Measurements from ENCODE around the gene AFDN.

Gene AFDN

DNA sequence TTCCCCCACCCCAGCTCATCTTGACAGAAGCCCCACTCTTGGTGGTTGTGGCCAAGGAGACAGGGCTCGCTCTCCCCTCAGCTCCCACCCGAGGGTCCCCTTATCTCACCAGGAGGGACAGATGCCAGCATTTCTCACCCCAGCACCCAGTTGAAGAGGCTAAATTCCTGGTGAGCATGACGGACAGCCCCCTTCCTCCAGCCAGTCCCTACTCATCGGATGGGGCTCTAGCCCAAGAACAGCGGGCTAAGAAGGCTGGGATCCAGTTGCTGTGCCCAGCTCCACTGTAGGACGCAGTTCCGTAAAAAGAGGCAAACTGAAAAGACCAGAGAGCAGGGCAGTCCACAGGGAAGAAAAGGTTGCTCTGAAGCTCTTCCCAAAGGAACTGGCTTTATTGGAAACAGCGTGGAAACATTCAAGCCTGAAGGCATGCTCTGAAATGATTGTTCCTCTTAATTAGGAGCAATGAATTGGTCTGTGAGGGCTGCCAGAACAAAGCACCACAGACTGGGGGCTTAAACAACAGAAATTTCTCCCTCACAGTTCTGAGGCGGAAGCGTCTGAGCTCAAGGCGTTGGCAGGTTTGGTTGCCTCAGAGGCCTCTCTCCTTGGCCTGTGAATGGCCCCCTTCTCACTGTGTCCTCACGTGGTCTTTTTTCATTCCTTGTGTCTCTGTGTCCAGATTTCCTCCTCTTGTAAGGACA, 152.9 kb downstream of the AFDN start:
- no peak for DNase-seq (ENCODE audit: low read depth in 3 of 3)

DNA sequence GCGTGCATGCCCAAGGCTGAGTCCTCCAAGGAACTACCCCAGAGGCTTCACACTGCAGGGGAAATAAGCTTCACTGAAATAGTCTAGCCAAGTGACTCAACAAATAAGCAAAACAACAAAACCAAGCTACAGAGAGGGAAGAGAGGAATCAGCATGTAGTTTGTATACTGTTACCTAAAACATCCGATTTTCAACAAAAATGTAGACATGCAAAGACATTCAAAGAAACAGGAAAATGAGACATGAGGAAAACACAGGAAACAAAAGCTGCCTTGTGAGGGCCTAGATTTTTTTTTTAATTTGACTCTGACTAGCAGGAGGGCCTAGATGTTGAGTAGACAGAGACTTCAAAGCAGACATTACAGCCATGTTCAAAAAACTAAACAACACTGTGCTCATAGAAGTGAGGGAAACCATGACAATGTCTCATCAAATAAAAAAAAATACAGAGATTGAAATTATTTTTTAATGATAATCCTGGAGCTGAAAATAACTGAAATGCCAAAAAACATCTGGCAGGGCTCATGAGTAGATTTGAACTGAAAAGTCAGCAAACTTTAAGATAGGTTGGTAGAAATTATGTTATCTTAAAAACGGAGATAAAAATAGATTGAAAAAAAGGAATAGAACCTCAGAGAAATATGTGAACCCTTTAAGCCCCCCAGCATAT, 154.3 kb downstream of the AFDN start:
- no peak for DNase-seq (ENCODE audit: low read depth in 3 of 3)

DNA sequence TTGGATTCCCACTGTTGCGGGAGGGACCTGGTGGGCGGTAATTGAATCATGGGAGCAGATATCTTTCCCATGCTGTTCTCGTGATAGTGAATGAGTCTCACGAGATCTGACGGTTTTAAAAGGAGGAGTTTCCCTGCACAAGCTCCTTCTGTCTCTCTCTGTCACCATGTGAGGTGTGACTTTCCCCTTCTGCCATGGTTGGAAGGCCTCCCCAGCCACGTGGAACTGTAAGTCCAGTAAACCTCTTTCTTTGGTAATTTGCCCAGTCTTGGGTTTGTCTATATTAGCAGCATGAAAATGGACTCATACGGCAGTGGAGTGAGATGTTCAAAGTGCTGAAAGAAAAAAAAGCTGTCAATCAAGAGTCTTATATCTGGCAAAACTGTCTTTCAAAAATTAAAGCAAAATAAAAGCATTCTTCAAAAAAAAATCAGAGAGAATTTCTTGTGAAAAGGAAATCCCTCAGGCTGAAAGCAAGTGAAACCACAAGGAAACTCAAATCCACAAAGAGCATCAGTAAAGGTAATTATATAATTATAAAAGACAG, 155.3 kb downstream of the AFDN start:
- no peak for DNase-seq (ENCODE audit: low read depth in 3 of 3)

DNA sequence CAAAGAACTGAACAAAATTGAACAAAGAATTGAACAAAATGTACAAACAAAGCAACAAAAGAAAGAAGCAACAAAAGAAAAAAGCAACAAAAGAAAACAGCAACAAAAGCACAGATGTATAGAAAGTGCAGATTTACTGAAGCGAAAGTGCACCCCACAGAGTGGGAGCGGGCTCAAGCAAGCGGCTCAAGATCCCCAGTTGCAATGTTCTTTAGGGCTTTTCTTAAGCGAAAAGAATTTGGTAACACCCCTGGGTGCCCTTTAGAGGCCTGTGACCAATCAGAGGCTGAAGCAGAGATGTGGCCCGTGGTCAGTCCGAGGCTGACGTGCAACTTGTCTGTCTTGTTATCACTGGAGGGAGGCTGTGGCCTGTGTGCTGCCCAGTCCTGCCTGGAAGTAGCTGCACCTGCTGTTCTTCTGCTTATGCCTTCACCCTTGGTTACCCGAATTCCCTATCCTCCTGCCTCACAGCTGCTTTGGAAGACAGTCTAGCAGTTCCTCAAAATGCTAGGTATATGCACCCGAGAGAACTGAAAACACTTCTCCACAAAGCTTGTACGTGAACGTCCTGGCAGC, 157.5 kb downstream of the AFDN start:
- DNase-seq (ENCODE audit: low read depth in 3 of 3): no peak

DNA sequence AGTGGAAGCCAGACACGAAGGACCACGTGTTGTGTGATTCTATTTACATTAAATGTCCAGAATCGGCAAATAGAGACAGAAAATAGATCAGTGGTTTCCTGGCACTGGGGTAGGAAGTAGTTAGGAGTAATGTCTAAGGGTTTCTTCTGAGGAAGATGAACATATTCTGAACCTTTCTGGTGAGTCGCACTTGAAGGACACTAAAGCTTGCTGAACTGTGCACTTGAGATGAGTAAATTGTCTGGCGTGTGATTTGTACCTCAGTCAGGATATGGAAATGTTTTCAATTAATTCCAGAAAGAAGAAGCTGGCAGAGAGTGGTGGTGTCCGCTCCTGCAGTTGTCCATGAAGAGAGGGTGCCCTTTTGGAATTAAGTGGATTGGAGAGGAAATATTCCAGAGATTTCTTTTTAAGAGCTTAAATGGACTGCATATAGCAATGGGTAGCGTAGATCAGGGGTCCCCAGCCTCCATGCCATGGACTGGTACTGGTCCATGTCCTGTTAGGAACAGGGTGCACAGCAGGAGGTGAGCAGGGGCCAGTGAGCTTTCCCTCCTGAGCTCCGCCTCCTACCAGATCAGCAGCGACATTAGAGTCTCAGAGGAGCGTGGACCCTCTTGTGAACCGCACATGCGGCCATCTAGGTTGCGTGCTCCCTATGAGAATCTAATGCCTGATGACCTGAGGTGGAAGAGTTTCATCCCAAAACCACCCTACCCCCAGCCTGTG, 158.3 kb downstream of the AFDN start:
- no peak for DNase-seq (ENCODE audit: low read depth in 3 of 3)

DNA sequence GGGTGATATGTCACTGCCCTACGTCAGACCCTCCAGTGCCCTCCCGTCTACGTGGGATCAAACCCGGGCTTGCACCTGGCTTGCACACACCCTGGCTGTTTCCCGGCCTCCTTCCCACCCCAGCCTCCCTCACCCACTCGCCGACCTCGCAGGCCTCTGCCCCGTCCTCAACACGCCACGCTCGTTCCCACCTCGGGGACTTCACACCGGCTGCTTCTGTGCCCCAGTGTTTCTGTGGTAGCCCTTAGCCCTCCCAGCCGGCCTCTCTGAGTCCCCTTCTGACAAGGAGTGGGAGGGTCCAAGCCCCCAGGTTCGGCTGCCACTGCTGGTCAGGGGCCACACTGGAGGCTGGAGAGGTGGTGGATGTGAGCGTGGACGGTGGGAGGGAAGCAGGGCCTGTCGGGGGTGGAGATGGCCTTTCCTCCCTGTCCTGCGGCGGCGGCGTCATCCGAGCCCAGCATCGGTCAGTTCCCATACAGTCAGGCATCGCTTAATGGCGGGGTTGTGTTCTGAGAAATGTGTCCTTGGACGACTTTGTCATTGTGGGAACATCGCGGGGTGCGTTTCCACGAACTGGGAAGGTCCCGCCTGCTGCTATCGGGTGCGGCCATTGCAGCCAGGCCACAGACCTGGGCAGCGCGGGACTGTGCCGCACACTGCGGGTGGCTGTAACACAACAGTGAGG, 159.3 kb downstream of the AFDN start:
- DNase-seq (ENCODE audit: low read depth in 3 of 3): no peak

DNA sequence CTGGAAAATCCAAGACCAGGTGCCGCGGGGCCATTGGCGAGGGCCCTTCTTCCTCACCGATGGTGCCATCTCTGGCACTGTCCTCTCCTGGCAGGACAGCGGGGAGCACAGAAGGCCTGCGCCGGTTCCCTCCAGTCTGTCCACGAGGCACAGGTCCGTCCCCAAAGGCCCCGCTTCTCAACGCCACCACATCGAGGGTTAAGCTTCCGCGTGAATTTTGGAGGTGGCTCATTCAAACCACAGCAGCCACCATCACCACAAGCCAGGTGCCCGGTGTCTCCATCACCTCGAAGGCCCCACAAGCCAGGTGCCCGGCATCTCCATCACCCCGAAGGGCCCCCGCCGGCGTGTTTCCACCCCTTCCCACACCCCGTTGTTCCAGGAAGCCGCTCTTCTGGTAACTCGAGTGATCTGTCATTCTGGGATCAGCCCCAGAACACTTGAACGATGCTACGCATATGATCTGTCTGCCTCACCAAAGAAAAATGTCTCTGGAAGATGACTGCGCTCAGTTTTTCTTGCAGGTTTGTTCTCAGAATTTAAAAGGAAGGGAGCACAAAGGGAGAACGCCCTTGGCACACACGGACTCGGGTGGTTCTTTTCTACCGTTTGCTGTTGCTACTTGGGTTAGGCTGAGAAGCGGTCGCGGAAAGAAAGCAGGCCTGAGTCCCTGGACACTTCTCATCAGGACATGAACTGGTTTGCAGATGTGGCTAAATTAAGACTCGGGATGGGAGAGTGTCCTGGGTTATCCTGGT, 160.9 kb downstream of the AFDN start:
- no peak for DNase-seq (ENCODE audit: low read depth in 3 of 3)

DNA sequence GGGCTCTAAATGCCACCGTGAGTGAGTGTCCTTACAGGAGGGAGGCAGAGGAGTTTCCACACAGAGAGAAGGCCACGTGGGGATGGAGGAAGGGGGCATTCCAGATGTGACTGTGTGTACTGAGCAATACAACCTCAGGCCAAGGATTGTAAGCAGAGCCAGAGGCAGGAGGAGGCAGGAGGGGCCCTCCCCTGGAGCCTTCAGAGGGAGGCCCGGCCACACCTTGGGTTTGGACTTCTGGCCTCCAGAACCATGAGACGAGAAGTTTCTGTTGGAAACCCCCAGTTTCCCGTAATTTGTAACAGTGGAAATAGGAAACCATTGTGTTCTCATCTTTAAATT, 161.4 kb downstream of the AFDN start:
- DNase-seq (ENCODE audit: low read depth in 3 of 3): no peak

DNA sequence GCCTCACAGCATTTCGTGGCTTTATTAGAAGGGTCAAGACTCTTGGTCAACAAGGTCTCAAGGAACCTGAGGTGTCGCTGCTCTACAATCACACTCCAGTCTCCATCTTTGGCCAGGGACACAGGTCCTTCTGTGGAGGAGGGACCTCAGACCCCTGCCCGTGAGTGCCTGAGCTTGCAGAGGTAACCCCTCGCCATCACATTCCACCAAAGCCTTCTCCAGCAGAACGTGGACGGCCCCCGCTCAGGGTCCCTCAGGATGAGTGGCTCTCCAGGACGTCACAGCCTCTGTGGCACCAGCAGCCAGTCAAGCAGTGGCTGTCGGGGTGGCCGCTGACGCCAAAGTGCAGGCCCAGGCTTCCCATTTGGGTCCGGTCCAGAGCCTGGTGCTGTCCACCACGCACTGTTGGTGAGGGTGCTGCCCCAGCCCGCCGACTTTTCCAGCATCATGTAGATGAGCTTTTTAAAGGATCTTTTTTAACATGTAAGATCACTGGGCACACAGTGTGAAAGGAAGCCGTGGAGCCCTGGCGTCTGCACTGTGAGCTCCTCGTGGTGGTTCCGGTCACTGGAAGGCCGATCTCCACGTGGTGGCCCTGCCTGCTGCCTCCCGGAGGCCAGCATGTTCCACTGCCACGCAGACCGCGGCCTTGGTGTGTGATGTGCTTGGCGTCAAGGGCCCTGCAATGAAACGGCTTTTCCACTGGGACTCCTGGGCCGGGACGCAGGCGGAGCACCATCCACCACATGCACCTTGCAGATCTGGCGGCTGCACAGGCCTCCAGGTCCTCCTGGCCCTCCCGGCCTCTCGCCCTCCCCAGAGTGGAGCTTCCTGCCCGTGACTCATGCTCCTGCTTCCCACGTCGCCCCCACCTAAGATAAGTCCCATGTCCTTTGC, 162.5 kb downstream of the AFDN start:
- DNase-seq (ENCODE audit: low read depth in 3 of 3): no peak

DNA sequence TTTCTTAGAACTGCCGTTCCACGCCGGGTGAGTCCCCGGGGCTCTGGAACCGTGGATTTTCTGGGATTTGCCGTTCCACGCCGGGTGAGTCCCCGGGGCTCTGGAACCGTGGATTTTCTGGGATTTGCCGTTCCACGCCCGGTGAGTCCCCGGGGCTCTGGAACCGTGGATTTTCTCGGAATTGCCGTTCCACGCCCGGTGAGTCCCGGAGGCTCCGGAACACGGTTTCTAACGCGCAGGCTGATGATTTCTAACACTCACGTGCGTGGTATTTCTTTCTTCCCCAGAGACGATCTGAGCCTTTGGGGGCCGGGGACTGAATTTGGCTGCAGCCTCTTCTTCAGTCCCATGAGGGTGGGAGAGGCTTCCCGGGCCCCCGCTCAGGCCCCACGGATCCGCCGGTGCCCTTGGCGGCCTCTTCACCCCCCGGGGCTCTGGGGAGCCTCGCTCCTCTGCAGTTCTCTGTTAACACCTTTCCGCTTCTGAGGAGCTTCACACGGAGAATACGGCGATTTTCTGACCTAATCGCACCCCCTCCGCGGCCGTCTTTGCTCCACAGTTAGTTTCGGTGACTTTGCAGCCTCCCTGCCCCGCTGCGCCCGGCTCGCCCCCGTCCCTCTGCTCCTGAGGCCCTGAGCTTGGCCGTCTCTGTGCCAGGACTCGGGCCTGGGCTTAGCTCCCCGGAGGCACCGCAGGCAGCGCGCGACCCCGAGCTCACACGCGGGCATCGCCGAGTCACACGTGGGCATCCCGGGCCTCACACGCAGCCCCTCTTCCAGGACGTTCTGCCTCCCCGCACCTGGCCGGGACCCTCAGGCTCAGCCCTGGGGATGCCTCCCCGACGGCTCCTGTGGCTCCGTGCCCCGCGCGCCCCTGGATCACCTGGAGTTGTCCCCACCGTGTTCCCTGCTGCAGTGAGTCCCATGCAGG, 163.6 kb downstream of the AFDN start:
- DNase-seq (ENCODE audit: low read depth in 3 of 3): no peak

DNA sequence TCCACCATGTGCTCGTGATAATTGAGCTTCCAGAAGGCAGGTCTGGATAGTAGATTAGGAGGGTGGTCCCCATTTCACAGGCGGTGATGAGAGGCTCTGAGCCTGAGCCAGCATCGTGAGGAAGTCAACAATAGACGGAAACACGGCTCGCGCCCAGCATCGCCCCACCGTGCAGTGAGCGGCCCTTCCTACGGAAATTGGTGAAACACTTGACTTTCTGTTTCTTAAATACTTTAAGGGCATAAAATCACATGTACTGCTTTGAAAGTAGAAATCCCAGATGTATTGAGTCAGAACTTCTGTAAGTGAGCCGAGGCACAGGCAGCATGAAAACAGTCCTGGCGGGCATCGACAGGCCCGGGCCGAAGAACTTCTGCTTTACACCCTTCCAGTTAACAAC, 166.5 kb downstream of the AFDN start:
- no peak for DNase-seq (ENCODE audit: low read depth in 3 of 3)

DNA sequence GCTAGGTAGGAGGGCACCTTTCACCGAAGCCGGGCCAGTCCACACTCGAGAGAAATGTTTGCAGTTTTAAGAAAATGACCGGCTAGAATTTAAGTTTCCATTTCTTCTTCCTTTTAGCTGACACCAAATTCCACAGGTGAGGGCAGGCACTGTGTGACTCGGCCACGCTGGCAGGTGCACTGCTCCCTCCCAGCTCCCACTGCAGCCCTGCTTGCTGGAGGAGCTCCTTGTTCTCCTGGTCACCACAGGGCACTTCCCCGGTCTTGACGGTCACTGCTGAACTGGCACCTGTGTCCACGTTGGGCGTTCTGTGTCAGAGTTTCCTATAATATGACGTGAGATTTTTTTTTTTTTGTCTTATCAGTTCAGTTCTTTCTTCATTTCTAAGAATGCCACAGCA, 167.1 kb downstream of the AFDN start:
- DNase-seq (ENCODE audit: low read depth in 3 of 3): no peak

DNA sequence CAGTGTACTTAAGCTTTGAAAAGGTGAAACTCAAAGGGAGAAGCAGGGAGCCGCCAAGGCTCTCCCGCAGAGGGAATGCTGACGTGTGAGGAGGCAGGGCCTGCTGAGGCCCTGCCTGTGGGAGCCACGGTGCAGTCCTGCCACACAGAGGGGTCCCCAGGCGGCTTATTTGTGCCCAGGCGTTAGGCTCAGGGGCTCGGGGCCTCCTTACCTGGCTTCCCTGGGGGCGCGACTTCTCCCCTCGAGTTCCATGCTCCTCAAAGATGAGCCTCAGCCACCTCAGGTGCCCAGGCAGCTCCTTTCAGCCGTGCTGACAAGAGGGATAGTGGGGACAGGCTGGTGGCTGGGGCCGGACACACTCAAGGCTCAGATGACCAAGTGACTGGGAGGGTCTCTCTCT, 168.6 kb downstream of the AFDN start:
- no peak for DNase-seq (ENCODE audit: low read depth in 3 of 3)

DNA sequence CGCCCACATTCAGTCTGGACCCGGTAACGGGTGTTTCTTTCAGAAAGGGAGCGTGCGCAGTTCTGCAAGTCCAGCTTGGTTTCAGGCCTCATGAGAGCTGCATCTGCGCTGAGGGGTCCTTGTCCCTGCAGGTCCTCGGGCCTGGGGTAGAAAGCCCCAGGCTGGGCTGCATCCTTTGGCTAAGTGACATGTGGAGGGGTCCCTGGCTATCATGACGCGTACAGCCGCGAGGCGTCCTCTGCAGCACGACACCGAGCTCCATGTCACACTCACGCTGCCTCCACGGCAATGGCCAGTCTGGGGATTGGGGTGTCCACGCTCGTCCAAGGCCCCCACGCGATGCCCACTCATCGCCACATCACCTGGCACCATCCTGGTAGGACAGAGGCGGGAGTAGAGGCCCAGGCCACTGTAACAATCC, 169.0 kb downstream of the AFDN start:
- no peak for DNase-seq (ENCODE audit: low read depth in 3 of 3)

DNA sequence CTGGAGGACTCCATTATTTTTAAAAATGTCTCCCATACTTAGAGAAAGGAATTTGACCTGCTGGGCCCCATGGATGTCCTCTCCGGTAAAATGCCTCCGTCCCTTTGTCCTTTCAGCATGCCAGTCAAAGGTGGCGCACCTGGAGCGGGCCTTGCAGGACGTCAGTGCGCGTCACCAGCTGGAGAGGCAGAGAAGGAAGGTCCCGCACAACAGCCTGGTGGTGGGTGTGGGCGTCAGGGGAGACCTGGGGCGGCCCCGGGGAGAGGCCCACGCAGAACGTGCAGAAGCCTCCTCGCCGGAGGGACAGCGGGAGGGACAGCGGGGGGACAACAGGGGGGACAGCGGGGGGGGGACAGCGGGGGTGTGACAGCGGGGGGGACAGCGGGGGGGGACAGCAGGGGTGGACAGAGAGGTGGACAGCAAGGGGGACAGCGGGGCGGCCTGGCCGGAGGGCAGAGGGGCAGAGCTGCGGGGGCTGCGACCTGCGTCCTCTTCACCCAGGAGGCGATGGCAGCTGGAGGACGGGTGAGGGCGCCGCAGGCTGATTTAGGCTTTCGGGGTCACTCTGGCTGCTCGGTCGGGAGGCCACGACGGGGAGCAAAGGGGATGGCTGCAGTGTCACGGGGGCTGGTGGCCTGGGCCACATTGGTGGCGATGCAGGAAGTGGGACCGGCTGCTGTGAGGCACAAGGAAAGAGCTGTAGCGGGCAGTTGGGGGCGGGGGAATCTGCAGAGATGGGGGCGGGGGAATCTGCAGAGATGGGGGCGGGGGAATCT, 169.9 kb downstream of the AFDN start:
- DNase-seq (ENCODE audit: low read depth in 3 of 3): no peak

DNA sequence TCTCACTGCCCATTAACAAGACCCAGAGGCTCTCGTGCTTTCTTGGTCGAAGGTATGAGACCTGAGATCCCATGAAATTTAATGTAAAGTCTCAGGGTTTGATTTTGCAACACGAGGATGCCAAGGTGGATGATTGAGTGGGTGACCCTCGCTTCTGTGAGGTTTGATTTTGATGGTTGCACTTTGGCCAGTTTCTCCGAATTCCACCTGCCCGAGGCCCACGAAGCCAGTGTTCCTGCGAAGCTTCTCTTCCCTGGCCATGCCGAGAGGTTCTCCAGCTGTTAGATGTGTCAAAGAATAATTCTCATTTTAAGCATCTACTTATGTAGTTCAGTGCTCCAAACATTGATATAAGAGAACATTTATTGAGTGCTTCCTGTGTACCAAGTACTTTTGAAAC, 170.9 kb downstream of the AFDN start, which contains the start of gene KIF25:
Gene KIF25 (plus strand): TSS at position 30 of the 400 bp plus-strand sequence. CDS start 31,915 bp downstream, outside the sequence.
- no peak for DNase-seq (ENCODE audit: low read depth in 3 of 3)

DNA sequence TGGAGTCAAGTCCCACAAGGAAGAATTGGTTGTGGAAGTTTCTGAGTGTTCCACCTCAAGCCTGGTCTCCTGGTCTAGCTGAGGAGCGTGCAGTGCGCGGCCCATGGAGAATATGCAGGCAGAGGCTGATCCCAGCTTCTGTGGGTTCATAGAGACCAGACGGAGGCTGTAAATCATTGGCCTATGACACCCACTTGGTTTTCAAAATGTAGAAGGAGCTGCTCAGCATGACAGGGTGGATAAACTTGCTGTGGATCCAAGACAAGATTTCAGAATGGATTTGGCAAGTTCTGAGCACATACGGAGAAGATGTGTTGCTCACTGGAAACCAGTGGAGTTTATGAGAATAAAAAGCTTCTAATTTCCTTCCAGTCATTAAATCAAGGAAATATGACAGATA, 171.5 kb downstream of the AFDN start:
- no peak for DNase-seq (ENCODE audit: low read depth in 3 of 3)
